IPS-18c (cell line): ENCODE results near the gene SH3D21.

Experiments
- H3K4me3 ChIP-seq: 2 replicates; pipeline ENCODE4 v1.7.0; 2013; ENCODE audit warnings: low read depth, mild to moderate bottlenecking, low read length, moderate library complexity; ENCODE audit not compliant: insufficient read depth
- H3K9me3 ChIP-seq: one replicate; pipeline ENCODE4 v1.6.1; 2013; ENCODE audit warnings: mild to moderate bottlenecking, low read length, moderate library complexity; ENCODE audit not compliant: control insufficient read depth, insufficient read depth

SH3D21 gene

DNA sequence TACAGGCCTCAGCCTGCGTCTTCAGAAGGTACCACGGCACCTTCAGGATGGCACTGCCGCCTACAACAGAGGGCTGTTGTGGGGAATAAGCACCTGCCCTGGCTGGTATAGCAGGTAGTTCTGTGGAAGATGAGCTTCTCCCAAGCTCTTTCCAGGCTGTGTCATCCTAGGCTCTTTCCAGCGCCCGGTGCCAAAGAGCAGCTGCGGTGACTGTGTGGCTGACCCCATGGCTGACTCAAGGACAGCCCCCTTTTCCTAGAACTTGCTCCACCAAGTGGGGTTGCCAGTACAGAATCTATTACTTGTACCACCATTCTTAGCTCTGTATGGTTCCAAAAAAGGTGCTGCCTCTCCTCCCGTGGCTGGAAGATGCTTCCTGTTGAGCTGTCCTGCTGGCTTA lies 39.2 kb downstream of the SH3D21 start:
- Histone ChIP-seq H3K9me3 (no peaks in the 10 kb centered on the region), H3K4me3 (no peak overlapping the region)

DNA sequence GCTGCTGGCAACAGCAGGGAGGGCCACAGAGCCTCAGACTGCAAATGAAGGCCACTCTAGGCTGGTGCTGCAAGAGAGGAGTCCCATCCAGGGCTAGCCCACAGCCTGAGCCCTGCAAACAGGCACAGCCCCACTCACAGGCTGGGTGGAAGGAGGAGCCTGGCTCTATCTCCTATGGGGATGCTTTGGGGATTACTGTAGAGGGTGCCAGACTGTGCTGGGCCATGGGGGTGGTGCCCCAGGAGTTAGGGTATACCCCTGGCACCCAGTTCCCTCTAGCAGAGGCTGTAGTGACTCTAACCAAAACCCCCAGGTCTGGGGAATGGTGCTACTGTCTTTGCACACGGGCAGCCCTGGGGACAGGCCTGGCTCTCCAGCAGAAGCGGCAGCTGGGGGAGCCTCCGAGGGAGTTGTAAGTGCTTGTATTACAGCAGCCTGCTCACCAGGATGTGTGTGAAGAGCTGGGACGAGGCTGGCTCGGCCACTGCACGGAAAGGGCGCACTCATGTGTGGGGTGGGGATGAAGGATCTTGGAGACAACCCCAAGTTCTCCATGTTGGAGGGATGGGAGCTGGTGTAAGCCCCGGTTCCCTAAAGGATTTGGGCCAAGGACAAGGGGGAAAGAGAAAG lies 40.7 kb downstream of the SH3D21 start:
- Histone ChIP-seq H3K4me3 (no peak overlapping the region), H3K9me3 (no peaks in the 10 kb centered on the region)

DNA sequence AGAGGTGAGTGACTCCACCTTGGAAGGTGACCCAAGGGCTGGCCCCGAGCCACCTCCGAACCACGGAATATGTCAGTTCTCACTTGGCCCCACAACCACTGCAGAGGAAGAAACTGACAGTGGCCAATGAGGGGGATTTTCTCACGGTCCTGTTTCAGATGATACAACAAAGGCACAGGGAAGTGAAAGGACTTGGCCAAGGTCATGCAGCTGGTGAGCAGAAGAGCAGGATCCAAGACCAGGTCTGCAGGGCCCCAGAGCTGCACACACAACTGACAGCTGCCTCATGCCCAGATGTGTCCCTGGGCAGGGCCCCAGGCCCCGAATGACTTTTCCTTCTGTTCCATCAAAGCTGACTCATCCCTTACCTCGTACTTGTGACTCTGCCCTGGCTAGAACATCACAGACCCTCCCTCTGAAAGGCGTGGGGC lies 43.1 kb downstream of the SH3D21 start:
- H3K9me3 ChIP-seq = no peaks in the 10 kb centered on the region
- H3K4me3 ChIP-seq = no peak overlapping the region

DNA sequence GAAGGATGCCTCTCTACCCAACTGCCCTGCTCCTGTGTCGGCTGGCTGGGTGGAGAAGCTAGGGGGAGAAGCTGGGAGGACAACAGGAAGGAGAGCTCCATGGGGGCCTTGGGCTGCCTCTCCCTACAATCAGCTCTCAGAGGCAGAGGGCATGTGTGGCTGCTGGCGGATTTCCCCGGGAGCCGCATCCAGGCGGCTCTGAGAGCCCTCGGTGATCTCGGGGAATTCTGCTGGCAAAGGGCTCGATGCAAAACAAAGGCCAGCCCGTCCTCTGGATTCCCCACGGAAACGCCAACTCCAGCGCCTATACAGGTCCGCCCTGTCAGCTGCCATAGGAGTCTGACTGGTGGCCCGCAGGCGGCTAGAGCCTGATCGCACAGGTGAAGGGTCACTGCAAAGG lies 43.7 kb downstream of the SH3D21 start:
- no peaks in the 10 kb centered on the region for H3K9me3 ChIP-seq
- H3K4me3 ChIP-seq = no peak overlapping the region

DNA sequence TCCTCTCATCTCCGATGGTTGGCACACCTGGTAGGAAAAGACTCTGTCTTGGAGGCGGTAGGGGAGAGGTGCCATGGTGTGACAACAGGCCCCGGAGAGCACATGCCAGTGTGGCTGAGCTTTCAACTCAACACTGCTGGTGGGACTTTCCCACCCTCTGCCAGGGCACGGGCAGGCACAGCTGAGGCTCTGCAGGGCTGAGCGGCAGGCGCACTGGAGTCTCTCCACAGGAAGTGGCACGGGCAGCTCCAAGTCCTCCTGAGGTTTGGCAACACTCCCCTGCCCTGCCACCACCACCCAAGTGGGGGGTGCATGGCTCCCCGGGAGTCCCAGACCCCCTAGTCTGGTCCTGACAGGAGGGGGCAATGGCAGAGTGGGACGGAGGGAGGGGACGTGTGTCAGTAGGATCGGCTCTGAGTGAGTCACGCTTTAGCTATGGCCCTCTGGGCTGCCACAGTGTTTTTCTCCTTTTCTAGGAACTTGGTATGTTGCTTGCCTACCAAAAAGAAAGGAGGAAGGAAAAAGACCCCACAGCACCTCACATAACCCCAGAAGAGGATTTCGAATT lies 44.6 kb downstream of the SH3D21 start:
- no peak overlapping the region for H3K4me3 ChIP-seq
- H3K9me3 ChIP-seq = no peaks in the 10 kb centered on the region

DNA sequence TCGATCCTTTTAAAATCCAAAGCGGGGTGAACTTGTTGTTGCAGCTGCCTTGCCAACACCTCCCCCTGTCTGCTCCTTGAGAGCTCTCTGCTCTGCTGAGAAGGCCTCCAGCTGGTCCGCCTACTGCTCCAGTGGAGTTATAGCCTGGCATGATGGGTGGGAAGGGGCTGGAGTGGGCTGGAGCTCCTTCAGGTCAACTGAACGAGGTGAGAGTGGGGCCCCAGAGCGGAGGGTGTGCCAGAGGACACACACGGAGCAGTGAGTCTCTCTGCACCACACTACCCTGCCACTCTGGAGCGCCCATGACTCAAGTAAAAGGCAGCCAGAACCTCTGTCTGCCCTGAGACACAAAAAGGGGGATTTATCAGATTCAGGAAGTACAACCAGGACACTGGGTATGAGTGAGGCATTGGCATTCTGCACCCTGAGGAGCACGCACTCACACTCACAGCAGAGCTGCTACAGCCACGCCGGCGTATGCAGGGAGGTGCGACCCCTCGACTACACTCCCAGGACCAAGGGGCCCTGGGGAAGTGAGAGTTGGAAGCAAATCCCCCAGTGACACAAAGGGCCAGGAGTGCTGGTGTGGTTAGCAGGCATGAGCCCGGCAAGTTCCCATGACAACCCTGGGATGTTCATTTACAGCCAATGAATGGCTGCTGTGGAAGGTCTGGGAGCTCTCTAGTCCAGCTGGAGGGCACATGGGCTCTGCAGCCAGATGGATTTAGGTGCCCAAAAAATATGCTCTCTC lies 45.2 kb downstream of the SH3D21 start:
- H3K4me3 ChIP-seq = no peak overlapping the region
- no peaks in the 10 kb centered on the region for H3K9me3 ChIP-seq

DNA sequence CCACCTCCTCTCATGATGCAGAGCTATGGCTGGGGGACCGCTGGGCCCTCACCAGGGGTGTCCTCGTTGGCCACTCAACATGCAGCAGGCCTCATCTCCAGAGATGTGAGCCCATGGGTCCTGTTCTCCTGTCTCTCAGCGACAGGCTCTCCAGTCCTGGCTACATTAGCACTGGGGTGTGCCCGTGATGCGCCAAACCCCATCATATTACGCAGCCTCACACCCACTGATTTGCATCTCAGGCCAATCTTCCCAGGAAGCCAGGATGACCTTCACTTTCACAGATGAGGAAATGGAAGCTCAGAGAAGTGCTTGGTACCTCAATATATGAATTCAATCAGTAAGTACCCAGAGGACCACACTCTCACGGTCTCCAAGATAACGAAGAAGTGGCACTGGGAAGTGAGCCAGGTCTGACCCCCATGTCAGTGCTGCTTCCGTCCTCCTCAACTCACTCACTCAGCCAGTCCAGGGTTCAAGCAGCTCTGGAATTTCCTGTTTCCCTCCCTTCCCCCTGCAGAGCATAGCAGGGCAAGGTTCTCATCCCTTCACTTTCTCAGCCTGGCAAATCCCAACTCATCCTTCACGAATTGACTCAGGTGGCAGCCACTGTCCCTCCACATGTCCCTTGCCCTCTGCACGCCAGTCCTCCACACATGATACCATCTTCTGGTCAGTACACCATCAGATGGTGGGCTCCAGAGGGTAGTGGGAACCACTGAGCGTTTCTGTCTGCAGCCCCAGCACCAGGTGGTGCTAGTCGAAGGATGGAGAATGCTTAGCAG lies 46.1 kb downstream of the SH3D21 start:
- no peak overlapping the region; the same call in 1 of the 2 replicates for H3K4me3 ChIP-seq
- H3K9me3 ChIP-seq = no peaks in the 10 kb centered on the region

DNA sequence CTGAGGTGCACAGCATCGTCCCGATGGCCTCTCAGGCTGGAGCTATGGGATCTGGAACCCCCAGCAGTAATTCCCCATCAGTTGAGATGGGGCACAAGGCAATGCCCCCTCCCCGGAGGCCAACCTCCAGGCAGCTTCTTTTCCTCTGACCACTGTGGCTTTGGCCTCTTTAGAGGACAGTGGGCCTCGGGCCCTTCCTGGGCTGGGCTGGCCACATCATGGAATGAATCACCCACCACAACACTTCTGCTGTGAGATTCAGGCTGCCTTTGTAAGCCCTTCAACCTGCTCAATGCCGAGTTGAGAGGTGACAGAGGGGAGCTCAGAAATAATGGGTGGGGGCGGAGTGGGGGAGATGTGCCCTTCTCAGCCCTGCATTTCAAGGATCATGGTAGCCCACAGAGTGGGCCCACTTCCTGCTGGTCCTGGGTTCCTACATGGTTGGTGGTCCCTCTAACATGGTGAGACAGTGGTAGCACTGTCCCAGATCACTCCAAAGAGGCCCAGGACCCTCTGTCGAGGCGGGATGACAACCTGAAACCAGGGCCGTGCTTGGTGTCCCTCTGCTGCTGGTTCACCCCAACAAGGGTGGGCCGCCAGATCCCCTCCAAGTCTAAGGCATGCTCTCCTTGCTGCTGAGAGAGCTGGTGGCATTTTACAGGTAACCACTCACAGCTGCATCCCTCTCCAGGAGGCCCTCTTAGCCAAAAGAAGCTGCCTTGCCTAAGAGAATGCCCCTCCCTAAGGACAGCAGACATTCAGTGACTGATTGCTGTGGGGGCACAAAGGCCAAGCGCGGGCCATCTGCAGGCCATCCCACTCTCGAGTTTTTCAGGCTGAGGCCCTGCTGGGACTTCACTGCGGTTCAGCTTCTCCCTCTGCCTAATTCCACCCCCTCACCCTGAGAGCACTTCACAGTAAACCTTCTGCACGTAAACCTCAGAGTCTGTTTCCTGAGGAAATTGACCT lies 47.0 kb downstream of the SH3D21 start:
- no peaks in the 10 kb centered on the region for H3K9me3 ChIP-seq
- no peak overlapping the region for H3K4me3 ChIP-seq

DNA sequence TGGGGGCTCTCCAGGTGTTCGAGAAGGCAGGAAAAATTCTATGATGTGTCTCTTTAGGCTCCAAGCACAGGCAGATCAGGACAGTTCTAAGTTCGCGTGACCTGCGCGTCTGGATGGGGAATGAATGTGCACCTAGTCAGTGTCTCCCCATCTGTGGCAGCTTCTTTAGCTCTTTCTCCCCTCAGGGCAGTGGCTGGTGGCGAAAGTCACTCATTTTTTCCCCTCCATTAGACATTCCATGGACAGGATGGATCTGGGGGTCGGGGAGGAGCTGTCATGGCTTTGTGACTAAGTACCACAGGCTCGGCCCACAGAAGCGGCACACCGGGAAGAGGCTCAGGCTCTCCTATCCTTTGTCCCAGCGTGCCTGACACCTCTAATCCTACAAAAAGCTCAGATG lies 48.3 kb downstream of the SH3D21 start:
- H3K4me3 ChIP-seq = no peak overlapping the region

DNA sequence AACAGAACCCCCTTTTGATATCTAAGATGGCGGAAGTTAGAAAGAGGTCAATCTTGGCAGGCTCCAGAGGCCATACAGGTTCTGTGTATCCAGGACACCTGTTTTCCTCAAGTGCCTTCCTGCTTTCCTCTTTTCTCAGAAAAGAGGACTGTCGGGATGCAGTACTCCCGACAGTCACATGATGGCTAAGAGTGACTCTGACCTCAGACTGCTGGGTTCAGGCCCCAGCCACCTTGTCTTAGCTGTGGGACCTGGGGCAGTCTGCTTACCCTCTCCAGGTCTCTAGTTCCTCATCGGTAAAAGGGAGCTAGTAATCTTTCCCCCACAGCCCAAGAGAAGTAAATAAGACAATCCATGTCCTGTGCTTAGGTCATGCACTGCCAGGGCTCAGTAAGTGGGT lies 49.6 kb downstream of the SH3D21 start:
- H3K4me3 ChIP-seq = no peak overlapping the region

More for the DNA sequence above, 48.3 kb downstream of the SH3D21 start:
- H3K9me3 ChIP-seq = no peaks in the 10 kb centered on the region

DNA sequence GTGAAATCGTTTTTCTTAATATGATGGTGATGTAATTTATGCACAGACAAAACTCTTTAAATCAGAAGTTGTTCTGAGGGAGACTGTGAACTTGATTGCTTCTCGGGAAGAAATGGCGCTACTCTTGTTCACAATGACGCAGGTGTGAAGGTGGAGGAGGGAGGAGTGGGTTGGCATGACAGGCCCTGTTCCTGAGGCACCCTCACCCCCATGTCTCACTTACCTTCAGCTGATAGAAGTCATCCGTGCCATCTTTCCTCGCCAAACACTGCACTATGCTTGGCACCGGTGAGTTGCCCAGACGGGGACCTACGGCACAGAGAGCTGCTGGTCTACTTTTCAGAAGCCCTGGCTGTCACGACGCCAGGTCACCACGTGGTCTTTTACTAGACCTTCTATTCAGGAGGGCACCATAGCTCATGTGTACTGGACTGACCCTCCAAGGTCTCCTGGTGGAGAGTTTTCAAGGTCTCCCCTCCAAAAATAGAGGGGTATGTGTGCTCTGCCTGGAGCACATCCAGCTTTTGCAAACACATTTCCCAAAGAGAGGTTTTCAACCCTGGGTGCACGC lies 52.4 kb downstream of the SH3D21 start:
- H3K9me3 ChIP-seq = no peaks in the 10 kb centered on the region

More for the DNA sequence above, 49.6 kb downstream of the SH3D21 start:
- no peaks in the 10 kb centered on the region for H3K9me3 ChIP-seq

DNA sequence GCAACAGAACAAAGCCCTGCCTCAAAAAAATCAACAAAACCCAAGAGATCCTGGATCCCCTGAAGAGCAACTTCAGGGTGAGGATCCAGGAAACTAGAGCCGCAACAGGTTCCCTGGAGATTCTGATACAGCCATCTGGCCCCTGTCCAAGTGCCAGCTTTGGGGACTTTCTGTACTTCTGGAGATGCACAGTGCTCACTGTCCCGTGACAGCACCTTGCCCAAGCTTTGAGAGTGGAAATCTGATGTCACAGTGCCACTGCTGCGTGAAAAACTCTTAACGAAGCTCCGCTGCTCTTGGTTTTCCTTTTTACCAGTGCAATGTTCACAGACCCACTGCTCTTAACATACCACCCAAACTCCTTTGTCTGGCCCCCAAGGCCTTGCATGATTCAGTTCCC lies 53.2 kb downstream of the SH3D21 start:
- Histone ChIP-seq H3K9me3 (no peaks in the 10 kb centered on the region), H3K4me3 (no peak overlapping the region)

More for the DNA sequence above, 52.4 kb downstream of the SH3D21 start:
- H3K4me3 ChIP-seq = no peak overlapping the region

DNA sequence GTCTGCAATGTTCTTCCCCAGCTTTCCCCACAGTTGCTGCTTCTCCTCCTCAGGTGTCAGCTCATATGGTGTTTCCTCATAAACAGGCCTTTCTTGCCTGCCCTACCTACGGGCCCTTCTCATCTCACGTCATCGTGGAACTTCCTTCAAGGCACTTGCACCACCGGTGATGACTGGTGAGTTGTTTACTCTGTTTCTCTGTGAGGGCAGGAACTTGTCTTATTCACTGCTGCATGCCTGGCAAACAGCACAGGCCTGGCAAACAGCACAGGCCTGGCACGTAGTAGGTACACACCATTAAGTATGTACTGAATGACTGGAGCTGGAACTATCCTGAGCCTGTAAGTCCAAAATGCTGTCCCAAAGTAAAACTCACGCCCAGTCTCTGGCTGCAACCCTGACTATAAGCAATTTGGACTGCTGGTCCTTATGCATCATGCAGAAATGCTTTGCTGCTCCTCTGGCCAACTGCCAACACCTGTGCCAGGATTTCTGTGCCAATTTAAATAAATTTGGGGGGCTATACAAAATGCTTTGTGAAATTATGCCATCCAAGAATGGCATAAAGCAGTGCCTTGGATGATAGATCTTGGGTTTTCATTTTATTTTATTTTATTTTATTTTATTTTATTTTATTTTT lies 53.9 kb downstream of the SH3D21 start:
- H3K4me3 ChIP-seq = no peak overlapping the region

DNA sequence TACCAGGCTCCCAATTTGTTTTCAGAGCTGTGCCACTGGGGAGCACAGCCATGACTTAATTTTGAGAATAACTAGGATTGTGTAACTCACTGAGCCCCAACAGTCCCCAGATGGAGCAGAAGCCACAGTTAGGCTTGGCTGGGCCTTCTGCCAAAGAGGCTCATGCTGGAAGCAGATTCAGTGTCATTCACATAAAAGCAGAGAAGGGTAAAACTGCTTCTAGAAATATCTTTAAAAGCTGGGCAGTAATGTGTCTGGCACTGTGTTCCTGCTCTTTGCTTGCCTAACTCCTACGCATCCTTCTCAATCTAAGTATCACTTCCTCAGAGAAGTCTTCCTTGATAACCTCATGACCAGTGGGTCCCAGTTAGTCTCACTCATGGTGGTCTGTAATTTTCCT lies 59.2 kb downstream of the SH3D21 start:
- H3K9me3 ChIP-seq = peaks cover 2% of the 10 kb centered on the region
- H3K4me3 ChIP-seq = no peak overlapping the region

More for the DNA sequence above, 53.9 kb downstream of the SH3D21 start:
- no peaks in the 10 kb centered on the region for H3K9me3 ChIP-seq

DNA sequence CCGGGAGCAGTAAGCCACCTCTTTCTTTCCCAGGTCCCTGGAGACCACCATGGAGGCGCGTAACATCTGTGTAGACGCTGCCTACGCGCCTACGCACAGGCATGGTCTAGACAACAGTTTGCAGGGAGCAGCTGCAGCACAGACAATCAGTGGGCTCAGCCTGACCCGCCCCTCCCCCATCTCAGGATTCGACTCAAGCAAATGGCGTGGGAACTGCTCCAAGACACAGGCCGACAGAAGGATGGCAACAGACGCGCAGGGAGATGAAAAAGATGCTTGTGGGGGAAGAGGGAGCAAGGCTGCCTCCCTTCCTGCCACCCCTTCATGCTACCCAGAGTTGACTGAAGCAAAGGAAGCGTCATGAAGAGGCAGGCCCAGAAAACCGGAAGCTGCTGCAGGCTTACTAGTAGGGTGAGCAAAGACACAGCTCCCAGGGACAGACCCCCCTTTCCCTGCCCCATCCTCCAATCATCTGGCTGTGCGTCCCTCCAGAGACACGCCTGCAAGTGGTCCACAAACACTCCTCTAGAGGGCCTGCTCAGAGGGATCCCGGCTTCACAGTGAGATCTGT lies 60.0 kb downstream of the SH3D21 start:
- H3K4me3 ChIP-seq = 0 out of 2 replicates have a peak overlapping the region, but pooled peaks have one; percentile 15
- H3K9me3 ChIP-seq = peaks cover 2% of the 10 kb centered on the region

DNA sequence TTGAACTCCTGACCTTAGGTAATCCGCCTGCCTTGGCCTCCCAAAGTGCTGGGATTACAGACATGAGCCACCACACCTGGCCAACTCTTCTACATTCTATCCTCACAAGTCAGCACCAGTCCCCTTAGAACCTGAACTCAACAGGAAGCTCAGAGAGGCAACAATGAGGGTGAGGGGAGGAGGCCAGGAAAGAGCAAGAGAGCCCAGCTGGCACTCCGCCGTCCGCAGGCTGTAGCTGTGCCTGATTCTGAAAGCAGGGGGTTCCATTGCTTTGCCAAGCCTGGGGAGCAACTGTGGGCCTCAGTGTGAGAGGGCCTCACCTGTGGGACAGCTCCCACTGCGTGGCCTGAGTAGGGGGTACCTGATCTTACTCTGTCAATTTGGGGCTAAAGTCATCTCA lies 60.9 kb downstream of the SH3D21 start:
- Histone ChIP-seq H3K9me3 (peaks cover 2% of the 10 kb centered on the region), H3K4me3 (no peak overlapping the region)
